NCI-H1436 (cell line): ENCODE data around the gene NEB.

ENCODE experiments used
- DNase-seq: peaks from one replicate; lab custom pipeline; 2025; lab: John Stamatoyannopoulos, UW

Gene NEB

DNA sequence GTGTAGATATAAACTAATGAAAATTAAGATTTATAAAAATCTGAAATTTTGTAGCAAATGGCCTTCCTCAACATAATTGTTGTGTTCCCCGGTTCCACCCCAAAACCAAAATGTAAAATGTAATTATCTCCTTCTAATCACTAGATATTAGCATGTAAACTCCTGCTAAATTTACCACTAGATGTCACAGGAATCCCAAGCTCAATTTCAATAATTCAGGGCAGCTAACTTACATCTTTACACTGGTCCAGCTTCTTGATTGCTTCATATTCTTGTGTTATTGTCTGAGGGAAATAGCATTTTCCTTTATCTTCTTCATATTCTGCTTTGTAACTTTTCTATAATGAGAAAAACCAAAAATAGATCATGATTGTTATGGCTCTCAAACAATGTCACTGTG lies 42.6 kb downstream of the NEB start:
- DNase-seq: no peak

DNA sequence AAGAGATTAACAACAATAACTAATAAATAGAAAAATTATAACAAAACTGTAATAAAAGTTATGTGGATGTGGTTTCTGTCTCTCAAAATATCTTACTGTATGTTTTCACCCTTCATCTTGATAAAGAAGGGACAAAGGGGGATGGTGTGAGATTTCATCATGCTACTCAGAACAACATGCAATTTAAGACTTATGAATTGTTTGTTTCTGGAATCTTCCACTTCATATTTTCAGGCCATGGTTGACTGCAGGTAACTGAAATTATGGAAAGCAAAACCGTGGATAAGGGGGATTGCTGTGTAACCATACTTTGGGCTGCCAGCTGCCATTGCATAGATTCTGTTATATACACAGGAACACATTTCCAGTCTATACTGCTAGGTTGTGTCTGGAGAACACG lies 45.6 kb downstream of the NEB start:
- DNase-seq: no peak

DNA sequence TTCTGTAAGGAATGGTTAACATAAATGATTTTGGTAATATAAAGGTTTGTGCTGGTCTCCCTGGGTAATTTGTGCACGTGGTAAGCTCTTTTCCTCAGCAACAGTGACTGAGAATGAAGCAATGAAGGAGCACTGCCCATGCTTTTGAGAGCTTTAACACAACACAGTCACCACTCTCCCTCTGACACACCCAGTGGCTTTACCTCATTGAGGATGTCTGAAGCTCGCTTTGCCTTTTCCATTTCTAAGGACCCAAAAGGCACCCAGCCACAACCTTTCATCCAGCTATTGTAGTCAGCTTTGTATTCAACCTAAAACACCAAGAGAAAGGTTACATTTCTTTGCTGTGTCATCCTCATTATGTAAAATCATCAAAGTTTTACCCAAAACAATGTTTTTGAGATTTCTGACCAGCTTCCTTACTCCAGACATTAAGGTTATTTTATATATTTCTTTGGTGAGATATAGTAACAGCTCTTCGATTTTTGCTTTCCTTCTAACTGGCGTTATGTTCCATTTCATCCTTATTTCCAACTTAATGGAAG lies 51.7 kb downstream of the NEB start:
- no peak for DNase-seq

DNA sequence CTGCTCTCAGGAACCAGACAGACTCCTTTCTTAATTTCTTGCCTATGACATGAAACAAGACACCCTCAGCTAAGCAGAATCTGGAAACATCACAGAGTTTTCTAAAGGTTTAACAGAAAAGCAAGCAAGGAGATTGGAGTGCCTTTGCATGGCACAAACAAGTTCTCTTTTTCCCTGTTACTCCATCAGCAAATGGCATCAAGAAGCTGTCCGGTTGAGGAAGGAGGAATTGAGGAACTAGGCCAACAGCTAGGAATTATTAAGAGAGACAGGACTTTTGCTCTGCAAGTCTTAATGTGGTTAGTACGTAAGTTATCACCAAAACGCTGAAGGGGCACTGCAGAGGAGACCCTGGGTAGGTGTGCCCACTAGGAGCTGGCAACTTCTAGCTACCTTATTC lies 53.2 kb downstream of the NEB start:
- DNase-seq: no peak

DNA sequence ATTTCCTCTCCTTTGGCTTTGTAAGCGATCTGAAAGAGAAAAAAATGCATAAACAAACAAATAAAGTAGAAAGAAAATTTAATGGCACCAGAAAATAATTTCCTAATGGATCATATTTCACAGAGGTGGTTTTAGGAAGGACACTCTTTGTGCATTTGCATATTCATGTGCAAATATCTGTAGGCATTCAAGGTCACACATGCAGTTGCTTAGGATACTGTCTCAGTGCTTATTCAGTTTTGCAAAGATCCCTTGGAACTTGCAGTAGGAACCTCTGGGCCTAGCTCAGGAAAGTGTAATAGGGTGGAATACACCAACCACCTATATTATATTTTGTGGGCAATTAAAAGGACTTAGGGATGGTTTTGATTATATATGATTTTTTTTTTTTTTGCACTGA lies 54.3 kb downstream of the NEB start:
- no peak for DNase-seq

DNA sequence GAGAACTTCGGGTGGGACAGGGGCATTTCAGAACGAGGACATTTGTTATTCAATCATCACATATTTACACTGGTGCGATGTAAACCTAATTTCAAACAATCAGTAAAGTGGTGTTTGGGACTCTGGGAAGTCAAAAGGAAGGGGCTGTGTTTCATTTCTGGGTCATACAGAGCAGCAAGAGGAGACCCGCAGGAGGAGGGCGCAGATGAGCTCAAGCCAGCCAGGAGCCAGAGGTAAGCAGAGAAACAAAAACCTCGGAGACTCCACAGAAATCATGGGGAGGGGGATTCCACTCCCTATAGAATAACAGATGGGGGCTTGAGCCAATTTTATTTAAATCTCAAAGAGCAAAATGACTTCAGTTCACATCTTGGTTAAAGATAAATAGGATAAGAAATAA lies 55.4 kb downstream of the NEB start:
- DNase-seq: no peak

DNA sequence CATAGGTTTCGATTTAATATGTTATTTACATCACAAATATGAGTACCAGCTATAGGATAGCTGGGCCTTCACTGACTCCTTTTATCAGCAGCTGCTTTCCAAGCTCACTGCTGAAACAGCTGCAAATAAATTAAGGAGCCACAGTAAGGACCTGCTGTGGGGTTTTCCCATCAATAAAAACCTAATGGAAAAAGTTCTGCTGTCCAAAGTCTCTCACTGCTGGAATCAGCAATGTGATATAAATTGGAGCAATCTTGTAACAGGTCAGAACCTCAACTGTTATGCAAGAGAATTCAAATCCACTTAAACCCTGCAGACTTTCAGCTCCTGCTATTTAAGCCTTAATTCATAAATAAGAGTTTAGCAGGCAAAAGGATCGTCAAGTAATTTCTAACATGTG lies 61.3 kb downstream of the NEB start:
- DNase-seq: no peak

DNA sequence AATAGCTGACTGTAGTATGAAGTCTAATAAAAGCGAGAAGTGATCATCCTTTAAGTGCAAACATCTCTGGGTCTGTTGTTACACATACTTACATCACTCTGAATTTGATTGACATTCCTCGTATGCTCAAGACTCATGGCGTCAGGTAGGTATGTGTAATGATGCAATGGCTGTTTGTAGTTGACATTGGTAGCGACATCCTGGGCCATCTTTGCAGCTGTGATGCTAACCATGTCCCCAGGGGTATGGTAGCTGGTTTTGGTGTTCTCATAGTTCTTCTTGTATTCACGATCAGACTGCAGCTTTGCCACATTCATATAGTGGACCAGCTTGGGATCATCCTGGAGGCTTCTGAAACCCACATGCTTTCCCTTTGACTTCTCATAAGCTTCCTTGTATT lies 62.0 kb downstream of the NEB start:
- DNase-seq: no peak

DNA sequence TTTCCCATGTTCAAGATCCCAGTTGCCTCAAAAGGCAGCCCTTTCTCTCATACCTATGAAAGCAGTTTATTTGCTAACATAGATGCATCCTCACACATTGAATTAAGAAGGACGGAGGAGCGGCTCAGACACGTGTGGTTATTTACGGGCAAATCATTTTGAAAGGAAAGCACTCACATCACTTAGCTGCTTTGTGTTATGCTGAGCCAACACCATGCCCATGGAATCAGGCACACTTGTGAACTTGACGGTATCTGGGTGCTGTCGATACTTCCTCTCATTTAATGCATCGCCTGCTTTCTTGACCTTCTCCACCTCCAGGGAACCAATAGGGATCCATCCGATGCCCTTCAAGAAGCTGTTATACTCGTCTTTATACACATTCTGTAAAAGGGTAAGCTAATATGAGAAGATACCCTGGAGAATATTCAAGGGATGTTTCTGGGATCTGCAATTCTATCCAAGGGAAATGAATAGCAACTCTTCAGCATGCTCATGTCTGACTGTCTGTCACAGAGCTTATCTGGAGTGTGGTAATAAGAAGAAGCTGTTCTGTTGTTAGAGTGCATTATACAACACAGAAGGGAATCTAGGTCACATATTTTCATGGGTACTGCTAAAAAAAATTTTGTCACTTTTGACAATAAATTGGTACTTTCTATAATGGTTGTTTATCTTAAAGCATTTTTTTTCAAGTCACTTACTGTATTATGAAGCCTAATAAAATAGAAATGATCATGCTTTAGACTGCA lies 63.3 kb downstream of the NEB start:
- DNase-seq: no peak

DNA sequence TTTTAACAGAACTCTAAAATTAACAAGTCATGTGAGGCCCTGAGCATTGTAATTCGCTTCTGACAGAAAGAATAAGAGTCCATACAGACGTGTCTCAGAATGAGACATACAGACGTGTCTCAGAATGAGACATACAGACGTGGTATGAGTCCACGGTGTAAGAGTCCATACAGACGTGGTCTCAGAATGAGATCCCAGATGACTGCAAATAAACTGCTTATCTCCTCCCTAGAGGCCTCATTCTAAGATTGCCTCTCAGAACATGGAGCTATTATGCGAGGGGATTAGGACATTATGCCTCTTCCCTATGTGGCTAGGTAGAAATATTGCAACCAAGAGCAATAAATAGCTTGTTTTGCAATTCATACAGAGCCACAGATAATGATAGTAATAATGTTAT lies 63.9 kb downstream of the NEB start:
- no peak for DNase-seq

DNA sequence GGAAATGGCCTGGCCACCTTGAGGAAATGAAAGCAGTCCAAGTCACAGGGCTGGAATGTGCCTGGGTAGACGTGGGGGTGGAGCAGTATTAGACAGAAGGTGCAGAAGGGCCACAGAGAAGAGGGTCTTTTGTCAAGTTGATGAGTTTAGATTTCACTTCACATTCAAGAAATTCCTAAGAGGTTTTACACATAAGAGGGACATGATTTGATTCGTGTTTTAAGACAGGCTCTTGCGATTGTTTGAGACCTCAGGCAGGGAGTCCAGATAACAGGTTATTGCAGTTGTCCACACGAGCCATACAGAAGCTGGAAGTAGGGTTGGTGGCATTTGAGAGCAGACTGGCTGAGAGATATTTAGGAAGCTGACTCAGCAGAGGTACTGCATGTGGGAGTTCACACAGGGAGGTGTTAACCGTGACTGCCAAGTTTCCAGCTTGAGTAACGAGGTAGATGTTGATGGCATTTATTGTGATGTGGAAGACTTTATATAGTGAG lies 64.6 kb downstream of the NEB start:
- no peak for DNase-seq

DNA sequence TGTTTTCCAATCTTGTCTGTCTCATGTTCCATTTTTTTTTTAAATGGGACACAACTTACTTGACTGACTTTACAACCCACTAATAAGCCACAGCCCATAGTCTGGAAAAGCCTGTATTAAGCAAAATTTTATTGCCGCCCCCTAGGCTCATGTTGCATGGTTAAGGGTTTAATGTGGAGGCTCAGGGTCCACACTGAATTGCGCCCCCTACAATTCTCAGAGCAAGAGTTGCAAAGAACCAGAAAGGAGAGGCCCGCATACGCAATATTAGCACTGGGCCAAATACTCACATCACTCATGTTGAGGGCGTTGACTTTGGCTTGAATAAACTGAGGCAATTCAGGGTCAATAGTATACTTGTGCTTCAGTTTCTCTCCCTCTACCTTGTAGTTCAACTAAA lies 65.5 kb downstream of the NEB start:
- no peak for DNase-seq

DNA sequence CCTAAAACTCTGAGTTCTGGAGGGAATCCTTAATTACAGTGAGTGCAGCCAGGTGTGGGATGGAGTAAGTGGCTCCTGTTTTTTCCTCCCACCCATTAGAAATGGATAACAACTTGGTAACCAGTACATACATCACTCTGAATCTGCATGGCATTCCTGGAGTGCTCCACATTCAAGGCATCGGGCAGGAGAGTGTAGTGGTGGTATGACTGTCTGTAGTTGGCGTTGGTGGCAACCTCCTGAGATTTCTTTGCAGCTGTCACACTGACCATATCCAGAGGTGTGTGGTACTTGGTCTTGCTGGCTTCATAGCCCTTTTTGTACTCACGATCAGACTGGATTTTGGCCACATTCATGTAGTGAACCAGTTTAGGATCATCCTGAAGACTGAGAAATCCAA lies 68.3 kb downstream of the NEB start:
- DNase-seq: no peak

DNA sequence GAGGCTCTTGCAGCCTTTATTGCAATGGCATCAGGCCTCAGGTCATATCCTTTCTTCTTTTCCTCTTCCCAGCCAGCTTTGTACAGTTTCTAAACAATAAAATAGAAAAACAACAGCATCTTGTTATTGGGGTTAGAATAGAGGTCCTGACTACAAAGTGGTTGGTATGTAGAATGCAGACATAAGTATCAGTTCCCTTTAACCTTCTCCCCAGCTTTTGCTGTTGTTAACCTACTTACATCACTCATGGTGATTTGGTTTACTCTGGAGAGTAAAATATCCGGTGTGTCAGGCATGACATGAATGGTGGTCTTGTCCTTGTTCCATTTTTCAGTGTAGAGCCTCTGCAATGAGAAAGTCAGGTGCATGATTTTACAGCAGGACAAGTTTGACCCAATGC lies 69.8 kb downstream of the NEB start:
- no peak for DNase-seq

DNA sequence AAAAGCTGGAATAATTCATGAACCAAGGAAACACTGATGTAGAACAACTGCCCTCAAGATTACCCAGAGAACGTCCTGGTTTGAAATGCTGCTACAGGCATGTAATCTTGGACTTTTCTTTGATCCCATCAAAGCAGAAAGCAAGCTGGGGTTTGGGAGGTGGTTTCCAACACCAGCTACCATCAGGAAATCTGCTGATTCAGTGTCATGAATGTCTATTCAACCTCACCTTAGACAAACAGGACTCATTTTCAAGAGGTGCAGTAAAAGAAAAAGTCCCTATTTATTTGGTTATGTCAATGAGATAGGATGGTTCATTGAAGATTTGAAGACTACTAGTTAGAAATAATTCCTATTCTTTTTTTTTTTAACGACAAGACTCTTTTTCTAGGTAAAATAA lies 72.7 kb downstream of the NEB start:
- DNase-seq: no peak

DNA sequence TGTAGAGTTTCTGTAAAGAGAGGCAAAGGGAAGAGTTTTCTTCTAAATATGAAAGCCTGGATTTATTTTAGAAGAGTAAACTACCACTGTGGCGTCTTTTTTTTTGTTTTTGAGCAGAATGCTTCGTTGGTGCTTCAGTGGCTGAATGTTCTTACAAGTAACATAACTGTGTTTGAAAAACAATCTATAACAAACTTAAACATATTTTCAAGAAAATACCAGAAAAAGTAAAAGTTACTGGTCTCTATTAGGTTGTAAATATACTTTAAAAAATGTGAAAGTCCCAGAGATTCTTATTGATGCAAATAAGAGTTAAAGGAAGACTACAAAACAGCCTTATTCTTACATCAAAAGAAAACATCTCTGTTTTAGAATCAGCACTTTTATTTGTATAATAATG lies 76.2 kb downstream of the NEB start:
- no peak for DNase-seq

DNA sequence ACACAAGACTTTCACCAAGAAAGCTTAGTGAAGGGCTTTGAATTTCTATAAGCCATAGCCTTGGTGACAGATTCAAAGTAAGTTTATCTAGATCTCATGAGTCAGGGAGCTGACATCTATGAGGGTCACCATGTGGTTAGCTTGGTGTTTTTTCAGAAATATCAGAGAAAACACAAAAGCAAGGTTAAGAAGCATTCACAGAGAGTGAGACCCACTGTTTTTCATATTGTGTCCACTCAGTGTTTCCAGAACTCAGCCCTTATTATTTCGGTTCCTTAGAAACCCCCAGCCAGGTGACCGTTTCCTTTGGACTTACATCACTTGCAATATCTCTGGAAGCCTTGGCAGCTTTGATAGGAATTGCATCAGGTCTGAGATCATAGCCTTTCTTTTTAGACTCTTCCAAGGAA lies 76.6 kb downstream of the NEB start:
- no peak for DNase-seq

DNA sequence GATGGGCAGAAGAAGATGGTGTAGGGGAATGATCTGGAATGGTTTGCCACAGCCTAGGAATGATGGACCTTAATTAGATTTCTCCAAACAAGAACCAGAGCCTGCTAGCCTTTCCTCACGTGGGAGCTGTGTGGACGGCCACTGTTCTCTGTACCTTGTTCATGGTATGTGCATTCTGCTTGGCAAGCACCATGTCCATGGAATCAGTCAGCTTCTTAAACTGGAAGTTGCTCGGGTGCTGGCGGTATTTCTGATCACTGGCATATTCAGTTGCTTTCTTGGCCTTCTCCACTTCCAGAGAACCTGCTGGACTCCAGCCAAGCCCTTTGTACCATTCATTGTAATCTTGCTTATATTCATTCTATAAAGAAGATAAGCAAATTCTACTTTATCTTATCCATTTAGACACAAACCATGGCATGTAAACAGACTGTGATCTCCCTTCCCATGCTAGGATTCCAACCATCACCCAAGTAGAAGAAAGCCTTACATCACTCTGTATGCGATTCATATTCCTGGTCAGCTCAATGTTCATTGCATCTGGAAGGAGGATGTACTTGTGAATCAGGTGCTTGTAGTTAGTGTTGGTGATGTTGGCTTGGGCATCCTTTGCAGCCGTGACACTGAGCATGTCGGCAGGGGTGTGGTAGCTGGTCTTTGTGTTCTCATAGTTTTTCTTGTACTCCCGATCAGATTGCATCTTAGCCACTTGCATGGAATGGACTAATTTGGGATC lies 78.4 kb downstream of the NEB start:
- no peak for DNase-seq

DNA sequence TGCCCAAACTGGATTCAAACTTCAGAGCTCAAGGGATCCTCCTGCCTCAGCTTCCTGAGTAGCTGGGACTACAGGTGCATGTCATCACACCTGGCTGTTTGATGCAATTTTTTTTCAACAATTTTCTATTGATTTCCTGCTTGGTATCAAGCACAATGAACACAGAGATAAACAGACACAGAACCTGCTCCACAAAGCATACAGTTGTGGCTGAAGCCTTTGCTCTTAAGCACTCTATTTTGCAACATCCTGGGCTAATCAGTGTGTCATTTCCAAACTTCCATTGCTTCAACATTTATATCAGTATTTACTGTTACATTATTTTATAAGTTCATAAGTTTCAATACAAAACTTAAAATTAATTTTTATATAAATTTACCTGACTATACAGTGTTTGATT lies 79.4 kb downstream of the NEB start:
- DNase-seq: no peak

DNA sequence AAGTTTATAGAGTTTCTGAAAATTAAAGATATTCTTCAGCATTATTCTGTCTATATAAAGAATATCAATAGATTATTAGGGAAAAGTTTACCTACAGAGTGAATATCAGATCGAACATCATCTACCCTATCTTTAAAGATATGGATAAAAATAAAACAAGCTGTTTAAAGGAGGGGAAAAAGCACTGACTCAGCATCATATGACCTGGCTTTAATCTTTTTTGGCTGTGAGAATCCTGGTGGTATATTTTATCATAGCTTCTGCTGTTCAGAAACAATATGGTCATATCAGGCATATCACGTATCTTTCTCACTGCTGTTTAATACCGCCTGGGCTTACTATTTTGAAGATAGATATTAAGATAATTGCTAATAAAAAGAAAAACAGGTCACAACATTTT lies 80.2 kb downstream of the NEB start:
- DNase-seq: no peak

DNA sequence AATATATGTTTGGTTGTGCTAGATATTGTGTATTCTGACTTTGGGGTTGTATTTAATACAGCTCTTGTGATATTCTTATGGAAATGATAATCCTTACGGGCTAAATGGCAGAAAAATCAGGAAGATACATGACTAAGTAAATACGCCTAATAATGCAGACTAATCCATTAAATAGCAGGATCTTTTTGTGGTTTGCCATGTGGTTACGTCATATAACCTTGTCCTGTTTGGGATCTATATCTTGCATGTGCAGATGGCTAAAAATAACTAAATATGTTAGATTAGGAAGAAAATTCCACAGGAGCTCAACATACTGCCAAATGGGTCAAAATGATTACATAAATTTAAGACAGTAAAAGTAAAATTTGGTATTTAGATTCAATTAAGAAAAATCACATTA lies 83.0 kb downstream of the NEB start:
- no peak for DNase-seq

DNA sequence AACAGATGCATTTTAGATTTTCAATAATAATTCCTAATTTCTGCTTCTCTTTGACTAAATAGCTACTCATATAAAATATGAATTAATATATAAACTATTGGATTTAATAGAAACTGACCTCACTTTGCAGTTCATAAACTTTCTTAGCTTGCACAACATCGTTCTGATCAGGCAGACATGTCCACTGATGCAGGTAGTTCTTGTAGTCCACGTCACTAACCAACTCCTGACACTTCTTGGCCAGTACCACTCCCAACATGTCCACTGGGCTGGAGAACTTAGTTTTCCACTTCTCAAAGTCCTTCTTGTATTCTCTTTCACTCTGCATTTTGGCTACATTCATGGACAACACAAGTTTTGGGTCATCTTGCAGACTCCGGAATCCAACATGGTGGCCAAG lies 83.8 kb downstream of the NEB start:
- no peak for DNase-seq

DNA sequence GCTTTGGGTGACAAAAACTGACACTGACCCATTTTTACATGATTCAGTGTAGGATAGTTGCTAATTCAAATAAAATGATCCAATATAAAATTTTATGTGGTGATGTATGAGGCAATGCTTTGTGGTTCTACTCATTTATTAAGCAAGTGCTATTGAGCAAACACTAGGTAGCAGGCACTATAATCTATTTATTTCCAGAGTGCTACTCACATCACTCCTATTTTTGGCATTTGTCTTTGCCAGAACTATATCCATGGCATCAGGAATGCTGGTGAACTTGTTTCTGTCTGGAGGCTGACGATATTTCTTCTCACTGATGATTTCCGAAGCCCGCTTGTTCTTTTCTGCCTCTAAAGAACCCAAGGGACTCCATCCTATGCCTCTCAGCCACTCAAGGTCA lies 84.3 kb downstream of the NEB start:
- no peak for DNase-seq

DNA sequence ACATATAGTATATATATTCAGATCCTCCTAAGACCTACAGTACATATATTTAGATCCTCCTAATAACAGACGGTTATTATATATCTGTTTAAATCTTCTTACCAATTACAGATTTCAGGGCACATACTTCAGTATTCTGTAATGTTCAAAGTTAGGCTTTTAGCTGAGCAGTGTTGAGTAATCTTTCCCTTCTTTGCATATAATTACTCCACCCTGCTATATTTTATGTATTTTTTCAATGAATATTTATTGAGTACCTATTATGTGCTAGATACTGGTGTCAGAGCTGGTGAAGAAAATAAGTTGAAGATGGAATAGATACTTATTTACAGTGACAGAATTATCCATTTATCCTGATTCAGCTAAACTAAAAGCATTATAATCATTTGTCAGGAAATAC lies 84.9 kb downstream of the NEB start:
- no peak for DNase-seq
